Activated T-cell treated with anti-CD3 and anti-CD28 coated beads, Interleukin-2, amount 50 U/mL, for 24 hours (primary cell): ENCODE results near the gene DKK2.

Experiments used
- DNase-seq: peaks from one replicate; pipeline ENCODE4 v3.0.0-alpha.2; 2020
- H3K27ac Mint-ChIP-seq: 2 replicates; pipeline ENCODE4 v1.8.0; 2020; ENCODE audit warnings: mild to moderate bottlenecking, mixed read lengths
- H3K27me3 Mint-ChIP-seq: 2 replicates; pipeline ENCODE4 v1.8.0; 2020; ENCODE audit warnings: mixed read lengths
- H3K36me3 Mint-ChIP-seq: 2 replicates; pipeline ENCODE4 v1.8.0; 2020; ENCODE audit warnings: low read depth, mixed read lengths
- H3K4me1 Mint-ChIP-seq: 2 replicates; pipeline ENCODE4 v1.8.0; 2020; ENCODE audit warnings: low read depth, mixed read lengths
- H3K4me3 Mint-ChIP-seq: 2 replicates; pipeline ENCODE4 v1.8.0; 2020; ENCODE audit warnings: mild to moderate bottlenecking, moderate library complexity, mixed read lengths
- H3K9me3 Mint-ChIP-seq: 2 replicates; pipeline ENCODE4 v1.8.0; 2020; ENCODE audit warnings: mixed read lengths

Gene DKK2, protein sequence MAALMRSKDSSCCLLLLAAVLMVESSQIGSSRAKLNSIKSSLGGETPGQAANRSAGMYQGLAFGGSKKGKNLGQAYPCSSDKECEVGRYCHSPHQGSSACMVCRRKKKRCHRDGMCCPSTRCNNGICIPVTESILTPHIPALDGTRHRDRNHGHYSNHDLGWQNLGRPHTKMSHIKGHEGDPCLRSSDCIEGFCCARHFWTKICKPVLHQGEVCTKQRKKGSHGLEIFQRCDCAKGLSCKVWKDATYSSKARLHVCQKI

DNA sequence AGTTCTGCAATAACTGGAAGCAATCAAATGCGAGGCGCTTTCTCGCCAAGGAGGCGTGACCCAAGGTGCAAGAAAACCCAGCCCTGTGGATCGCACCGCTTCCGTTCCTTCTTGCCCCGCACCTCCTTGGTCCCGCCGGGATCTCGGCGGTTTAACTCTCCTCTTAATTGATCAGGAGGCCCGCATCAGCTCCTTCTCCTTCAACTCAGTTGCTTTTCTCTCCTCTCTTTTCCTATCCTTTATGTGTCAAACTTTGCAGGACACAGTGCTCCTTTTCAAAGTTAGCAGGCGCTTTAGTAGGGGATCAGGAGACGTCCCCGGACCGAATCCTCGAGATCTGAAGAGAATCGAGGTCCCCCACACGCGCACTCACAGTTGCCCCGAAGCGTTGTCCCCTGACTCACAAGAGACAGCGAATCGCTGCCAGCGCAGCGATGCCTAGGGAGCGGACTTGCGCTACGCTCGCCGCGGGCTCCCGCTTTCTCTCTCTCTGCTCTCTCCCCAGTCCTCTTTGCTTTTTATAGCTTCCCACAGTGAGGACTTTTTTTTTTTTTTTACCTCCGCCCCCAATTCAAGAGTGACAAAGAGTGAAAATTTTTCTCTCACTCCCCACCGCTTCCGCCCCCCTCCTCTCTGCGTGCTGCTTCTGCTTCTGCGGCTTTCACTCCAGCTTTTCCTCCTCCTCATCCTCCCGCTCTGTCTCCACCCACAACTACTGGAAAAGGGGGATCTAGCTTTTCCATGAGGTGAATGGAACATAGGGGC, at the start of gene DKK2:
DKK2 (minus strand) TSS at position 495 of the 765 bp plus-strand sequence. CDS start 722 bp downstream, outside the sequence.
- Mint-ChIP-seq H3K4me3 (peak within 1 kb of the TSS; percentile 70), H3K27ac (peak within 1 kb of the TSS; percentile 33), H3K27me3 (peaks cover 65% of the 10 kb centered on the region), H3K4me1 (peaks cover 26% of the 10 kb centered on the region), H3K9me3 (no peaks in the 10 kb centered on the region), H3K36me3 (peaks cover 2% of the 10 kb centered on the region)
- peak; percentile 31 for DNase-seq

DNA sequence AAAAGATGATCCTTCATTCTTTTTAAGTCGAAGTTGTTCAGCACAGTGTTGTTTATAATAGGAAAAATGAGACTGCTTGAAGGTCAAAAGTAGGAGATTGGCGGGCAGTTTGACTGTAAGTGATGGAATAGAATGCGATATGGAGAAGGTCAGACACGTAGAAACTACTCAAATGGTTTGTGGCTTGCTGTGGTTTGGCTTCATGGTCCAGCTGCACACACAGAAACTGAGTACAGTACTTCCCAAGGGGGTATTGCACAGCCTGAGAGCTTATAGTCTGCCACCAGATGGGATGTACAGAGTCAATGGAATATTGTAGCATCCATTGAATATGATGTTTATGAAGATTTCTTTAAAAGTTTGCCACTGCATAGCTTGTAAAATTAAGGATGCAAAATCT, 41.1 kb upstream of the DKK2 start:
- Mint-ChIP-seq H3K4me1 (no peaks in the 10 kb centered on the region), H3K4me3 (no peak overlapping the region), H3K27ac (no peak overlapping the region), H3K9me3 (peaks cover 12% of the 10 kb centered on the region), H3K27me3 (peaks cover 5% of the 10 kb centered on the region), H3K36me3 (no peaks in the 10 kb centered on the region)
- DNase-seq: no peak

DNA sequence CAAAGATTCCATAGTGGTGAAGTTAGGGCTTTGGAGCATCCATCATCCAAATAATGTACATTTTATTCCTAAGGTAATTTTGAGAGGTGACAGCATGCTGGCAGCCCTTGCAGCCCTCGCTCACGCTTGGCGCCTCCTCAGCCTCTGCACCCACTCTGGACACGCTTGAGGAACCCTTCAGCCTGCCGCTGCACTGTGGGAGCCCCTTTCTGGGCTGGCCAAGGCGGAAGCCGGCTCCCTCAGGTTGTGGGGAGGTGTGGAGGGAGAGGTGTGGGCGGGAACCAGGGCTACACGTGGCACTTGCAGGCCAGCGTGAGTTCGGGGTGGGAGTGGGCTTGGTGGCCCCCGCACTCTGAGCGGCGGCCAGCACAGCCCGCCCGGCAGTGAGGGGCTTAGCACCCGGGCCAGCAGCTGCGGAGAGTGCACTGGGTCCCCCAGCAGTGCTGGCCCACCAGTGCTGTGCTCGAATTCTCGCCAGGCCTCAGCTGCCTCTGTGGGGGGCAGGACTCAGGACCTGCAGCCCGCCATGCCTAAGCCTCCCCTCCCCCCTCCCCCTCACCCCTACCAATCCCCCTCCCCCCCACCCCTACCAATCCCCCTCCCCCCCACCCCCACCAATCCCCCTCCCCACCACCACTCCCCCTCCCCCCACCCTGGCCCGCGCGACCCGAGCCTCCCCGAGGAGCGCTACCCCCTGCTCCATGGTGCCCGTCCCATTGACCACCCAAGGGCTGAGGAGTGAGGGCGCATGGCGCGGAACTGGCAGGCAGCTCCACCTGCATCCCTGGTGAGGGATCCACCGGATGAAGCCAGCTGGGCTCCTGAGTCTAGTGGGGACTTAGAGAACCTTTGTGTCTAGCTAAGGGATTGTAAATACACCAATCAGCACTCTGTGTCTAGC, 37.0 kb upstream of the DKK2 start:
- no peak overlapping the region for H3K27ac Mint-ChIP-seq
- DNase-seq: no peak
- no peaks in the 10 kb centered on the region for H3K36me3 Mint-ChIP-seq
- H3K4me1 Mint-ChIP-seq: peaks cover 2% of the 10 kb centered on the region
- H3K27me3 Mint-ChIP-seq: peaks cover 5% of the 10 kb centered on the region
- no peak overlapping the region for H3K4me3 Mint-ChIP-seq
- H3K9me3 Mint-ChIP-seq: no peaks in the 10 kb centered on the region

DNA sequence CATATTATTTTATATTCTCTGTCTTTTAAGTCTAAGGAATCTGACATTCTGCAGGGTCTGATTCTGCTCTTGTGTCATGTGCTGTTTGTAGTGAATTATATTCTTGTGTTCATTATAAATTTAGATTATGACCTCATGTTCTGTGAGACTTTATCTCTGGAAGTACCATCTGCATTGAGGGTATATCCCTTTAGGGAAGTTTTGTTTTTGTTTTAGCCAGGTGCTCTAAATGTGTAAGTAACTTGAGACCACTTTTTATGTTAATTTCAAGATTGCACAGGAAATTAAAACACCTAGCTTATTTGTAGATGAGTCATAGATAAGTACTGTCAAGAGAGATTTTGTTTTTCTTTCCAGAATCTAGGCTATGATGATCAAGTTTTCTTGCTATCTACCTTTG, 35.0 kb upstream of the DKK2 start:
- H3K27ac Mint-ChIP-seq: no peak overlapping the region
- H3K36me3 Mint-ChIP-seq: no peaks in the 10 kb centered on the region
- no peak for DNase-seq
- H3K4me1 Mint-ChIP-seq: peaks cover 2% of the 10 kb centered on the region
- no peaks in the 10 kb centered on the region for H3K9me3 Mint-ChIP-seq
- H3K4me3 Mint-ChIP-seq: no peak overlapping the region
- peaks cover 5% of the 10 kb centered on the region for H3K27me3 Mint-ChIP-seq

DNA sequence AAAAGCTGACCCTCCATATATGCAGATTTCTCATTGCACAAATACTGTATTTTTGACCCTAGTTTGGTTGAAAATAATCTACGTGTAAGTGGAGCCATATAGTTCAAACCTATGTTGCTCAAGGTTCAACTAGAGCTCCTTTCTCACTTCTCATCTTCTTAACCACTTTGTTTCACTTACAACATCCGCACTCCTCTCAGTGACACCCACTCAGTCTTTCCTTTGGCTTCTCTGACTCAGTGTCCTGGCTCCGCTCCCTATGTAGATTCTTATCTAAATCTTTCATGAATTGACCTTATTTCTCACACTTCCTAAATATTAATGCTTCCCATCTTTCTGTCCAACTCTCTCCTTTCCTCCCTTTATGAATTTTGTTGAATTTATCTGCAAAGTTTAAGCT, 32.9 kb upstream of the DKK2 start:
- Mint-ChIP-seq H3K9me3 (no peaks in the 10 kb centered on the region), H3K4me1 (peaks cover 2% of the 10 kb centered on the region), H3K27me3 (peaks cover under 1% of the 10 kb centered on the region), H3K27ac (no peak overlapping the region), H3K4me3 (no peak overlapping the region), H3K36me3 (no peaks in the 10 kb centered on the region)
- no peak for DNase-seq

DNA sequence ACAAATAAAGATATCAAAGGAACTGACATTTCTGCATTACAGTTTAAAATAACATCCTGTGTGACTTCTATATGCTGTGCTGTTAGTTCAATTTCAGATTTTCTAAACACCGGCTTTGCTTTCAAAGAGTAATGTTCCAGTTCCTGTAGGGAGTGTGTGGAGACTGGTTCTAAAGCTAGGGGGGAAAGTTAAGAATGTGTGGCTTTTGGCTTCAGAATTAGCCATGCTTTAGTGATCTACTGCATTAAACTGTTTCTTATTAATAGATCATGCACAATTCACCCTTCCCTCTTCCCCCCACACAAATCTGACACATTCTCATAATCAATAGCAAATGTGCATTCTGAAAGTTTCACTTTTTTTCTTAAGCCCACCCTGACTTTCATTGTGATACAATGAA, 32.0 kb upstream of the DKK2 start:
- H3K9me3 Mint-ChIP-seq: no peaks in the 10 kb centered on the region
- H3K27me3 Mint-ChIP-seq: no peaks in the 10 kb centered on the region
- H3K4me3 Mint-ChIP-seq: no peak overlapping the region
- peaks cover 2% of the 10 kb centered on the region for H3K4me1 Mint-ChIP-seq
- no peak for DNase-seq
- H3K36me3 Mint-ChIP-seq: no peaks in the 10 kb centered on the region
- no peak overlapping the region for H3K27ac Mint-ChIP-seq

DNA sequence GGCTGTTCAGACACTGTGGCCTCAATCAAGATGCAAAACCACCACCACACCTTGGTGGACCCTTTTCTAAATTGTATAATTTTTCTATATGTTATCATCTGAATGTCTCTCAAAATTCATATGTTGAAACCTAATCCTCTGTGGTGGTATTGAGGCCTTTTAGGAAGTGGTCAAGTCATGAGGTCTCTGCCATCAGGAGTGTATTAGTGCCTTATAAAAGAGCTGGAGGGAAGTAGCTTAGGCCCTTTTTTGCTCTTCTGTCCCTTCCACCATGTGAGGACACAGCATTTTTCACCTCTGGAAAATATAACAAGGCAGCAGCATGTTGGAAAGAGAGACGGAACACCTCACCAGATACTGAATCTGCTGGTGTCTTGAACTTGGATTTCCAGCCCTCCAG, 30.5 kb upstream of the DKK2 start:
- Mint-ChIP-seq H3K27me3 (no peaks in the 10 kb centered on the region), H3K4me3 (no peak overlapping the region), H3K9me3 (no peaks in the 10 kb centered on the region), H3K36me3 (no peaks in the 10 kb centered on the region), H3K4me1 (peaks cover 2% of the 10 kb centered on the region), H3K27ac (no peak overlapping the region)
- no peak for DNase-seq

DNA sequence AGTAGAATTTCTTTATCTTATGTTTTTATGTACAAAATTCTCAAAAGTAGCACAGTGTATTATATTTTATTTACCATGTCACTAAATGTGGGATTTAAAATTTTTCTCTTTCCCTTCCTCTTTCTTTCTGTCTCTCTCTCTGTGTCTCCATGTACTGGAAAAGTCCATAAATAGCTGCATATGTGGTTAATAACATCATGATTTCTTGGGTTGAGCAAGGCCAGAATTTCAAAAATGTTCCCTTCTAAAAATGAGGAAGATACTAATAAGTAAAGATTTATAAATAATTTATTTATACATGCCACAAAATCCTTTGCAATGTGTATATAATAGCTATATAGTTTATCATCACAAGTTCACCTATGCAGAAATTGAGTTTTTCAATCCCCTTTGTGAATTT, 29.1 kb upstream of the DKK2 start:
- peaks cover 2% of the 10 kb centered on the region for H3K4me1 Mint-ChIP-seq
- no peak overlapping the region for H3K27ac Mint-ChIP-seq
- DNase-seq: no peak
- no peaks in the 10 kb centered on the region for H3K9me3 Mint-ChIP-seq
- no peak overlapping the region for H3K4me3 Mint-ChIP-seq
- no peaks in the 10 kb centered on the region for H3K27me3 Mint-ChIP-seq
- no peaks in the 10 kb centered on the region for H3K36me3 Mint-ChIP-seq

DNA sequence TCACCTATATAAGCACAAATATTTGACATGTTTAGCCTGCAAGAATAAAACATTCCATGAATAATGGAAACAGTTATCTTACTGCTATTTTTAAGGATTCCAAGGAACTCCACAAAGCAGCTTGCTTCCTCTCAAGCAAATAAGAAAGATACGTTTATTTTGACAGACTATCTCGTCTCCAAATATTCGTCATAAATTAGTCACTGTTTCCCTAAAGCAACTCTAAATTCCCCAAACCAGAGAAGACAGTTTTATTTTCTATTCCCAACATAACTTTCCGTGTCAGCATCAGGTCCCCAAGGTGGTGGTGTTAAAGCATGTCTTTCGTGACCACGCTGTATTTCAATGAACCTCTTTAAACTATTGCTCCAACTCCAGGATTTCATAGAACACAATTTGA, 24.3 kb upstream of the DKK2 start:
- H3K36me3 Mint-ChIP-seq: no peaks in the 10 kb centered on the region
- H3K4me3 Mint-ChIP-seq: no peak overlapping the region
- H3K9me3 Mint-ChIP-seq: no peaks in the 10 kb centered on the region
- no peak overlapping the region for H3K27ac Mint-ChIP-seq
- no peak for DNase-seq
- H3K27me3 Mint-ChIP-seq: no peaks in the 10 kb centered on the region
- no peaks in the 10 kb centered on the region for H3K4me1 Mint-ChIP-seq

DNA sequence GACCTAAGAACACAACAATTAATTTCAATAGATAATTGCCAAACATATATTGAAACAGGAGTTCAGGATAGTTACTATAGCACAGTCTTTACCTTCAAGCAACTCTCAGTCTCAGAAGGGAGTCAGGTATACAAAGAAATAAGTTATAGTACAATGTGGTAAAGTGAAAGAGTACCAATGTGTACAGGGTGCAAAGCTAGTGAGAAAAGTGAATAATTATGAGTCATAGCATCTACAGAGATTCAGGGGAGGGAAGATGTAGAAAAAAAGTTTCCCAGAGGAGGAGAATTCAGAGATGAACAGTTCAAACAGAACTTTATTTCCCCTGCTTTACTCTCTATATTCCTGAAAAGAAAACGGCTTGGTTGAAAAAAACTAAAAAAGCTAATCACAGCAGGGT, 22.7 kb upstream of the DKK2 start:
- Mint-ChIP-seq H3K27ac (no peak overlapping the region), H3K27me3 (no peaks in the 10 kb centered on the region), H3K9me3 (no peaks in the 10 kb centered on the region), H3K4me3 (no peak overlapping the region), H3K4me1 (no peaks in the 10 kb centered on the region), H3K36me3 (no peaks in the 10 kb centered on the region)
- no peak for DNase-seq

DNA sequence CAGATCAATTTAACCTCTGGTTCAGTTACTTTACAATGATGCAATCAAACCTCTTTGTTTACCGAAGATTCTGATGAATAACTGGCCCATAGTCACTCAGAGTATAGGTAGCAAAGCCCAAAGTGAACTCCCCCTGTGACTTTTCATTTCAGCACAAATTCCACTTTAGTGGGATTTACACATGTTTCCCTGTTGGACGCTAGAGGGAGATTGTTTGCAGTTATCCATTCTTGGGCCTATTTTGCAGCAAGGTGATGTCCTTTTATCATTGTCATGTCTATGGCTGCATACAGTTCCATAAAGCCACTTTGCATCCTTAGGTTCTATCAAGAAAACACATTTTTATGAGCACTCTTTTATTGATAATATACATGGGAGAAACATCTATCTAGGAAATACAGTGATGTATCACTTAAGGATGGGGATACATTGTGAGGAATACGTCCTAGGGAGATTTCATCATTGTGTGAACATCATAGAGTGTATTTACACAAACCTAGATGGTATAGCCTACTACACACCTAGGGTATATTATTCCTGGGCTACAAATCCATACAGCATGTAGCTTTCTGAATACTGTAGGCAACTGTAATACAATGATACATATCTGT, 14.5 kb upstream of the DKK2 start:
- H3K27ac Mint-ChIP-seq: no peak overlapping the region
- no peak overlapping the region for H3K4me3 Mint-ChIP-seq
- no peaks in the 10 kb centered on the region for H3K27me3 Mint-ChIP-seq
- DNase-seq: no peak
- no peaks in the 10 kb centered on the region for H3K36me3 Mint-ChIP-seq
- no peaks in the 10 kb centered on the region for H3K4me1 Mint-ChIP-seq
- H3K9me3 Mint-ChIP-seq: peaks cover 8% of the 10 kb centered on the region

DNA sequence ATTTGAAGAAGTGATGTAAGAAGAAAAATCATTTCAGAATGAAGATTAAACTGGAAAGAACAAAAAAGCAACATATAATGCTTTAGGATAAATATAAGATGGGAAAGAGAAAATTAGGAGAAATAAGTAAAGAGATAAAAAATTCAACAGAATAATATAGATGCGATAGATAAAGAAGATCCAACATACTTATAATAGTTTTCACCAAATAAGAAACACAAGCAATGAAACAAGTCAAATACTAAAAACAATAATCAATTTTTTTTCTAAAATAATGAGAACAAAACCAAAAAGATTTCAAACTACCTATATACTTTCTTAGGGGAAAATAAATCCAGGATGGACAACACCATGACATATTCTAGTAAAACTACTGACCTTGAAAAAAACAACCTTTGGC, 10.1 kb upstream of the DKK2 start:
- H3K27me3 Mint-ChIP-seq: no peaks in the 10 kb centered on the region
- no peak overlapping the region for H3K27ac Mint-ChIP-seq
- no peak for DNase-seq
- peaks cover 9% of the 10 kb centered on the region for H3K9me3 Mint-ChIP-seq
- H3K4me1 Mint-ChIP-seq: no peaks in the 10 kb centered on the region
- H3K36me3 Mint-ChIP-seq: no peaks in the 10 kb centered on the region
- H3K4me3 Mint-ChIP-seq: no peak overlapping the region

DNA sequence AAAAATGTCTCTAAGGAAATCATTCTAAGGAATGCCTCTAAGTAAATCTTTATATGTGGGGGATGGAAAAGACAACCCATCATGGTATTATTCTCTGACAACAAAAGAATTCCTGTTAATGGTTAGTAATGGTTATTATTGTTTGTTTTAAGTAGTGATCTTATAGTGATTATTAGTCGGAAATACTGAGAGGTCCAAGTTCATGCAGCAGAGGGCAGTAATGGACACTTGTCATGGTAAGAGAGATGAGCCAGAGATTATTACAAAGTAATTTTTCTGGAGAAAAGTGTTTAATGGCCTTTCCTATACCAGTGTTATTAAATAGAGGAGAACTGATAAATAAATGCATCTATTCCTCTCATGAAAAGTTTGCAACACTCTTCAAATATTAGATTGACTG, 8.1 kb upstream of the DKK2 start:
- Mint-ChIP-seq H3K4me3 (no peak overlapping the region), H3K27ac (no peak overlapping the region), H3K4me1 (no peaks in the 10 kb centered on the region), H3K27me3 (peaks cover 3% of the 10 kb centered on the region), H3K36me3 (no peaks in the 10 kb centered on the region), H3K9me3 (peaks cover 9% of the 10 kb centered on the region)
- no peak for DNase-seq

DNA sequence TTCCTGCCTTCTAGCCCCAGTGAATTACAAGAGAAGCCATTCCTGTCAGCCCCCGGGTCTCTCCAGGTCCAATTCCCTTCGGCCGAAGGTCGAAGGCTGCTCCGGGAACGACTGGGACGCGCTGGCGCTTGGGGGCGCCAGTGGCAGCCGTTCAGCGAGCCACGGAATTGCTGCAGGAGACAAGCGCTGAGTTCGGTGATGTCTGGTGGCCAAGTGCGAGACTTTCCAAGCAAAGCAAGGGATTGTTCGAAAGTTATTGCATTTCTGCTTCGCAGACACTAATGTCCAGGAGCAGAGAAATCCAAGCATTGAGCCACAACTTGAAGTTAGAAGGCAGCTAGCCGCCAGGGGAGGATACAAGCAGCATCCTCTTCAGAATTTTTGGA, 1.1 kb upstream of the DKK2 start:
- peak; percentile 31 for DNase-seq
- Mint-ChIP-seq H3K9me3 (no peaks in the 10 kb centered on the region), H3K36me3 (peaks cover 2% of the 10 kb centered on the region), H3K27ac (no peak overlapping the region), H3K27me3 (peaks cover 62% of the 10 kb centered on the region), H3K4me3 (peak overlapping the region; percentile 15), H3K4me1 (peaks cover 26% of the 10 kb centered on the region)
